ENCODE results near the gene RALGAPA2.

The RALGAPA2 gene

GRCh38 chr20:20364593-20365479 lies 347.6 kb downstream of the RALGAPA2 start:
- H3K4me3 ChIP-seq (ENCODE audit: control insufficient read depth, low read depth, low read length): no peak overlapping the region
- no peak for TF ChIP-seq CTCF (IDR thresholded peaks at IDR 0.05; ENCODE audit: control insufficient read depth, insufficient read depth, low read depth, low read length, missing control alignments)
- DNase-seq (ENCODE audit: low read depth): no peak

- DNase-seq (ENCODE audit: low read depth): no peak
- no peak for TF ChIP-seq CTCF (IDR thresholded peaks at IDR 0.05; ENCODE audit: control insufficient read depth, insufficient read depth, low read depth, low read length, missing control alignments)
Observed at GRCh38 chr20:20363799-20364592, 348.4 kb downstream of the RALGAPA2 start.

GRCh38 chr20:20363434-20363798 lies 349.0 kb downstream of the RALGAPA2 start:
- no peak for DNase-seq (ENCODE audit: low read depth)
- no peak for TF ChIP-seq CTCF (IDR thresholded peaks at IDR 0.05; ENCODE audit: control insufficient read depth, insufficient read depth, low read depth, low read length, missing control alignments)
- H3K4me3 ChIP-seq (ENCODE audit: control insufficient read depth, low read depth, low read length): no peak overlapping the region

More at GRCh38 chr20:20363799-20364592, 348.4 kb downstream of the RALGAPA2 start:
- no peak overlapping the region for H3K4me3 ChIP-seq (ENCODE audit: control insufficient read depth, low read depth, low read length)

- H3K4me3 ChIP-seq (ENCODE audit: control insufficient read depth, low read depth, low read length): no peak overlapping the region
- DNase-seq (ENCODE audit: low read depth): no peak
- TF ChIP-seq CTCF (IDR thresholded peaks at IDR 0.05; ENCODE audit: control insufficient read depth, insufficient read depth, low read depth, low read length, missing control alignments): no peak
Observed at GRCh38 chr20:20362774-20363433, 349.5 kb downstream of the RALGAPA2 start.

GRCh38 chr20:20360464-20360863 lies 352.0 kb downstream of the RALGAPA2 start:
- peak; percentile 20 for DNase-seq (ENCODE audit: low read depth)
- H3K4me3 ChIP-seq (ENCODE audit: control insufficient read depth, low read depth, low read length): no peak overlapping the region
- peak; percentile 91 for TF ChIP-seq CTCF (IDR thresholded peaks at IDR 0.05; ENCODE audit: control insufficient read depth, insufficient read depth, low read depth, low read length, missing control alignments)

- no peak overlapping the region for H3K4me3 ChIP-seq (ENCODE audit: control insufficient read depth, low read depth, low read length)
- no peak for TF ChIP-seq CTCF (IDR thresholded peaks at IDR 0.05; ENCODE audit: control insufficient read depth, insufficient read depth, low read depth, low read length, missing control alignments)
- no peak for DNase-seq (ENCODE audit: low read depth)
Observed at GRCh38 chr20:20359628-20360027, 352.8 kb downstream of the RALGAPA2 start.

Measured in AG09309 (cell line).